HL-60 (cell line): ENCODE data around the gene ASF1B.

ENCODE experiments used
- DNase-seq, 2 experiments: peaks; one replicate each; pipeline ENCODE4 v3.0.0-alpha.2; 2010 to 2020; ENCODE audit warnings: low read depth in 1 of 2, low spot score in 1 of 2
- H3K27ac ChIP-seq: fragments of 250-450 bp; sonication (Bioruptor Pico); replicated peaks from 2 replicates; pipeline ENCODE4 v1.5.1; 2020; ENCODE audit warnings: mild to moderate bottlenecking, moderate library complexity
- H3K27me3 ChIP-seq: fragments of 250-450 bp; sonication (Bioruptor Pico); 2 replicates; pipeline ENCODE4 v1.5.1; 2021; ENCODE audit warnings: mild to moderate bottlenecking, moderate library complexity; ENCODE audit not compliant: insufficient read depth, poor library complexity, severe bottlenecking
- H3K4me3 ChIP-seq: replicated peaks from 2 replicates; pipeline ENCODE4 v1.5.1; 2011; ENCODE audit warnings: mild to moderate bottlenecking, control low read depth, low read length; ENCODE audit not compliant: insufficient read depth
- GABPA ChIP-seq: IDR thresholded peaks from 2 replicates; pipeline ENCODE4 v1.6.1; 2012; ENCODE audit warnings: low read depth
- POLR2AphosphoS5 ChIP-seq: IDR thresholded peaks from 2 replicates; pipeline ENCODE4 v1.6.1; 2012; ENCODE audit warnings: low read depth
- SPI1 ChIP-seq: IDR thresholded peaks from 2 replicates; pipeline ENCODE4 v1.6.1; 2012; ENCODE audit warnings: low read depth, mild to moderate bottlenecking, borderline replicate concordance
- TF ChIP-seq, protein P1 (sequence below): IDR thresholded peaks from 2 replicates; pipeline ENCODE4 v1.6.1; 2012; ENCODE audit warnings: low read depth; ENCODE audit not compliant: insufficient replicate concordance
- TF ChIP-seq, protein P2 (sequence below): IDR thresholded peaks from one replicate; pipeline ENCODE4 v1.5.1; 2011; ENCODE audit warnings: low read length, control low read depth, inconsistent platforms; ENCODE audit not compliant: insufficient read depth

Gene ASF1B

DNA sequence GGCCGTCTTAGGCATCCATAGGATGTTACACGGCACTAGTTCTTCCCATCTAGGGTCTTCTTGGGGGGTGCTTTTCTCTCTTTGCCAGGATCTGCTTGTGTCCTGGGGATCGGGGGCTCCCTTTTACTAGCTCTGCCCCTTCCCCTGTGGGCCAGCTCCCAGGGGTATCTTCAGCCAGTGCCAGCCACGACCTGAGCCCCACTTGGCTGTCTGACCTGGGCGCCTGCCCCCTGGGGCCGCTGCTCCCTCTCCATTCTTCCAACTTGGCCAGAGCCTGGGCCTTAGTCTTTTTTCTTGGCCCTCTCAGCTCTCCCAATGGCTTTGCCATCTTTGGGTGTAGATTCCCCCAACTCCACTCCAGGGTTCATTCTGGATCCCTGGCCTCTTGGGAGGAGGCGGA, 21.9 kb downstream of the ASF1B start:
- TF ChIP-seq, protein P1, sequence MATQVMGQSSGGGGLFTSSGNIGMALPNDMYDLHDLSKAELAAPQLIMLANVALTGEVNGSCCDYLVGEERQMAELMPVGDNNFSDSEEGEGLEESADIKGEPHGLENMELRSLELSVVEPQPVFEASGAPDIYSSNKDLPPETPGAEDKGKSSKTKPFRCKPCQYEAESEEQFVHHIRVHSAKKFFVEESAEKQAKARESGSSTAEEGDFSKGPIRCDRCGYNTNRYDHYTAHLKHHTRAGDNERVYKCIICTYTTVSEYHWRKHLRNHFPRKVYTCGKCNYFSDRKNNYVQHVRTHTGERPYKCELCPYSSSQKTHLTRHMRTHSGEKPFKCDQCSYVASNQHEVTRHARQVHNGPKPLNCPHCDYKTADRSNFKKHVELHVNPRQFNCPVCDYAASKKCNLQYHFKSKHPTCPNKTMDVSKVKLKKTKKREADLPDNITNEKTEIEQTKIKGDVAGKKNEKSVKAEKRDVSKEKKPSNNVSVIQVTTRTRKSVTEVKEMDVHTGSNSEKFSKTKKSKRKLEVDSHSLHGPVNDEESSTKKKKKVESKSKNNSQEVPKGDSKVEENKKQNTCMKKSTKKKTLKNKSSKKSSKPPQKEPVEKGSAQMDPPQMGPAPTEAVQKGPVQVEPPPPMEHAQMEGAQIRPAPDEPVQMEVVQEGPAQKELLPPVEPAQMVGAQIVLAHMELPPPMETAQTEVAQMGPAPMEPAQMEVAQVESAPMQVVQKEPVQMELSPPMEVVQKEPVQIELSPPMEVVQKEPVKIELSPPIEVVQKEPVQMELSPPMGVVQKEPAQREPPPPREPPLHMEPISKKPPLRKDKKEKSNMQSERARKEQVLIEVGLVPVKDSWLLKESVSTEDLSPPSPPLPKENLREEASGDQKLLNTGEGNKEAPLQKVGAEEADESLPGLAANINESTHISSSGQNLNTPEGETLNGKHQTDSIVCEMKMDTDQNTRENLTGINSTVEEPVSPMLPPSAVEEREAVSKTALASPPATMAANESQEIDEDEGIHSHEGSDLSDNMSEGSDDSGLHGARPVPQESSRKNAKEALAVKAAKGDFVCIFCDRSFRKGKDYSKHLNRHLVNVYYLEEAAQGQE = no peak
- TF ChIP-seq POLR2AphosphoS5 = no peak
- TF ChIP-seq, protein P2, sequence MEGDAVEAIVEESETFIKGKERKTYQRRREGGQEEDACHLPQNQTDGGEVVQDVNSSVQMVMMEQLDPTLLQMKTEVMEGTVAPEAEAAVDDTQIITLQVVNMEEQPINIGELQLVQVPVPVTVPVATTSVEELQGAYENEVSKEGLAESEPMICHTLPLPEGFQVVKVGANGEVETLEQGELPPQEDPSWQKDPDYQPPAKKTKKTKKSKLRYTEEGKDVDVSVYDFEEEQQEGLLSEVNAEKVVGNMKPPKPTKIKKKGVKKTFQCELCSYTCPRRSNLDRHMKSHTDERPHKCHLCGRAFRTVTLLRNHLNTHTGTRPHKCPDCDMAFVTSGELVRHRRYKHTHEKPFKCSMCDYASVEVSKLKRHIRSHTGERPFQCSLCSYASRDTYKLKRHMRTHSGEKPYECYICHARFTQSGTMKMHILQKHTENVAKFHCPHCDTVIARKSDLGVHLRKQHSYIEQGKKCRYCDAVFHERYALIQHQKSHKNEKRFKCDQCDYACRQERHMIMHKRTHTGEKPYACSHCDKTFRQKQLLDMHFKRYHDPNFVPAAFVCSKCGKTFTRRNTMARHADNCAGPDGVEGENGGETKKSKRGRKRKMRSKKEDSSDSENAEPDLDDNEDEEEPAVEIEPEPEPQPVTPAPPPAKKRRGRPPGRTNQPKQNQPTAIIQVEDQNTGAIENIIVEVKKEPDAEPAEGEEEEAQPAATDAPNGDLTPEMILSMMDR = no peak
- no peak for TF ChIP-seq GABPA
- TF ChIP-seq SPI1 = no peak
- H3K4me3 ChIP-seq = peak overlapping the region; percentile 68; the same call in 1 of the 2 replicates
- H3K27me3 ChIP-seq = no peaks in the 10 kb centered on the region
- peak overlapping the region; percentile 53 for H3K27ac ChIP-seq
- no peak for DNase-seq

DNA sequence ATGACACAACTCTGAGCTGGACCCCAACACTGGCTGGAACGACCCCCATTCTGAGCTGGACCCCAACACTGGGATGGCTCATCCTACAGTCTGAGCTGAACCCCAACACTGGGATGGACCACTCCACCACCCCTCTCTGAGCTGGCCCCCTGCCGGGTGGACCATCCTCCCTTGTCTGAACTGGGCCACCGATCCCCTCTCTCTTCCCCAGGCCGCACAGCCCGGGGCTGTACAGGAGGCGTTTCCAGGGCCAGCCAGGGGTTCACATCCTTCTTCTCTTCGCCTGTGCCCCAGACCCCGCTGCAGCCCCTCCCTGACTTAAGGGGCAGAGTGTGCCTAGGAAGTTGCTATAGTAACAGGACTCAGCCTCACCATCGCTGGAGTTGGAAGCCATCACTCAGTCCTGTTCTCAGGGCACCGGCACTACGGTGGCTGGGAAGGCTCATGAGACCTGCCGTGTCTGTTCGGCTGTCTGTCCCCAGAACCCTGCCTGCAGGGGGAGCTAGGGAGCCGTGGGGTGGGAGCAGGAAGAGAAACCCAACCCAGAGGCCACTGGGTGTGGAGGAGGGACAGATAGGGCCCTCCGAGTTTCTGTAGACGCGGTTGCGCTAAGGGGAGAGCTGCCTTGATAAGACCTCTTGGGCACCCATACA, 22.5 kb downstream of the ASF1B start:
- no peaks in the 10 kb centered on the region for H3K27me3 ChIP-seq
- peak; percentile 43; the same call in 1 of the 2 replicates for TF ChIP-seq POLR2AphosphoS5
- TF ChIP-seq, protein P1 = no peak
- TF ChIP-seq, protein P2 = peak; percentile 85
- H3K27ac ChIP-seq = peak overlapping the region; percentile 53
- peak; percentile 93 to 98 for DNase-seq
- H3K4me3 ChIP-seq = peak overlapping the region; percentile 68

DNA sequence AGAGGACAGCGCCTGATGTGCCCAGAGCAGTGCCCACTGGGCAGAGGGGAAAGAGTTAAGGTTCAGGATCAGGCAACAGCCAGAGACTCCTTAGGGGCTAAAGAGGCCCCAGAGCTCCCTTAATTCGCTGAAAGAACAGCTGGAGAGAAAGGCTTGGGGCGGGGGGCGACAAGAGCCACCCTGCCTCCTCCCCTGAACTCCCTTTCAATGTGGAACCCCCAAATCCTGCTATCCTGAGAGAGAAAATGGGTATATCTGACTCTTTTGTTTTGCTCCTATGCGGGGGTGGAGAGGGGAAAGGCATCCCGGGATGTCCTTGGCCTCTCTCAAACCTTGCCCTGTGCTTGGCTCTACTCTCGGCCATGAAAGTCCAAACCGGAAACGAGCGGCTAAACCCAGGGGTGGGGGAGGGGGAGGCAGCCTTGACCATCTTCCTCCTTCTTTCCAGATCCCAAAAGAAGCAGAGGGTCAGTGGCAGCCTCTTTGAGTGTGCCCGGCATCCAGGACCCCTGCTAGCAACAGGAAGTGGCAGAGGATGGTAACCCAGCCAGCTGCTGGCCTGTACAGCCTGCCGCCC, 23.5 kb downstream of the ASF1B start:
- Histone ChIP-seq H3K4me3 (peak overlapping the region; percentile 68), H3K27ac (peak overlapping the region; percentile 53), H3K27me3 (no peaks in the 10 kb centered on the region)
- DNase-seq = no peak
- TF ChIP-seq, protein P2 = no peak
- TF ChIP-seq SPI1 (no peak), GABPA (no peak)
- TF ChIP-seq, protein P1 = no peak
